GM19328 (cell line): ENCODE results near the gene CFAP90.

Source experiments
- ATAC-seq: cut with Tn5 transposase; IDR thresholded peaks from one replicate; pipeline ENCODE4 v1.9.1; 2021; ENCODE audit warnings: mild to moderate bottlenecking, moderate library complexity; ENCODE audit not compliant: unreplicated experiment

The CFAP90 gene

DNA sequence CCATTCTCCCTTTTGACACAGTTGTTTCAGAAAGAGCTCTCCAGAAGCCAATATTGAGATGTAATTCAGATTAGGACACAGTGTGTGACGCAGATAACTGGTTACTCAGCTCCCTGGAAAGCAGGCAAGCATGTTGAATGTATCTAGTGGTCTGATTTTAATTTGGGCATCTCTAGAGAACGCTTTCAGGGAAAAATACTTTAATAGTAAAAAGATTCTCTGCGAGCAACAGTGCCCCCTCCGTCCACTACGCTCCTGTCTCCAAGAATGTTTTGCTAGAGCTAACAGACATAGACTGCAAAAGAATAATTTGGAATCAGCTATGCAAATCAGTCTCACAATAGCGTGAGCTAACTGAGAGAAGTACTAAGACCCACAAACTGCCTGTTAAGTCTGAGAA lies 23.3 kb downstream of the CFAP90 start:
- no peak for ATAC-seq

DNA sequence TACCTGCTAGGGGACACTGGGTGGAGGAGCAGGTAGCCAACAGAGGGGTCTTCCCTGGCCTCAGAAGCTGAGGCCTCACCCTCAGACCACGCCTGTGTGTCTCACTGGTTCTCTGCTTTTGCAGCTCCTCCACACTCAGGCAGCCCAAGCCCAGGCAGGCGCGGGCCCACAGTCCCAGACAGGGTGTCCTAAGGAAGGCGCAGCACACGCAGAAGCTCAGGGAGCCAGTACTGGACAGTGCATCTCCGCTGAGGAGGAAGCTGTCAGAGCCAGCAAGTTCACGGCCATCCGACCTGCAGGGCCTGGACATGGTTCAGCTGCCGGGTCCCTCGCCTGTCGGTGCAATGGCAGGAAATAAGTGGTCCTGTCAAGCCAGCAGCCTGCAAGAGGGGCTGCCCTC lies 25.3 kb downstream of the CFAP90 start:
- no peak for ATAC-seq

DNA sequence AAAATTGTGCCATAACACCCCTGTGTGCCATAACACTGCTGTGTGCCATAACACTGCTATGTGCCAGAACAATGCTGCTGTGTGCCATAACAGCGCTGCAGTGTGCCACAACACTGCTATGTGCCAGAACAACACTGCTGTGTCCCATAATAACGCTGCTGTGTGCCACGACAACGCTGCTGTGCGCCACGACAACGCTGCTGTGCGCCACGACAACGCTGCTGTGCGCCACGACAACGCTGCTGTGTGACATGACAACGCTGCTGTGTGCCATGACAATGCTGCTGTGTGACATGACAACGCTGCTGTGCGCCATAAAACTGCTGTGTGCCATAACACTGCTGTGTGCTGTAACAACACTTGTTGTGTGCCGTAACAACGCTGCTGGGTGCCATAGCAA lies 25.9 kb downstream of the CFAP90 start:
- no peak for ATAC-seq

DNA sequence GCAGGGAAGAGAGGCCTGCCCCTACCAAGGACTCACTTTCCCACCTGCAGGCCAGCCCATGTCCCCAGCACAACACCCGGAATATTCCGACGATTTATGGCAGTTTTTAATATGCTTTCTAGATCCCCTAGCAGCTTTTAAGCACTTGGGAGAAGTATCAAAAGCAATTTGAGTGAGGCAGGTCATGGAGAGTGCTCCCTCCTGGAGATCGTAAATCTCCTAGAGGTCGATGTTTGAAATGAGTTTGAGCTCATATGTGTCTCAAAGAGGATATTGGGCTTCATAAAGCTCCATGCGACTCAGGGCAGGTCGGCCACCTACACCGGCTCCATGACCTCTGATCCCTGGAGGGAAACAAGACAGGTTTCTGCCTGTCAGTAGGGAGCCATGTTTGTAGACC lies 27.3 kb downstream of the CFAP90 start:
- ATAC-seq: no peak

DNA sequence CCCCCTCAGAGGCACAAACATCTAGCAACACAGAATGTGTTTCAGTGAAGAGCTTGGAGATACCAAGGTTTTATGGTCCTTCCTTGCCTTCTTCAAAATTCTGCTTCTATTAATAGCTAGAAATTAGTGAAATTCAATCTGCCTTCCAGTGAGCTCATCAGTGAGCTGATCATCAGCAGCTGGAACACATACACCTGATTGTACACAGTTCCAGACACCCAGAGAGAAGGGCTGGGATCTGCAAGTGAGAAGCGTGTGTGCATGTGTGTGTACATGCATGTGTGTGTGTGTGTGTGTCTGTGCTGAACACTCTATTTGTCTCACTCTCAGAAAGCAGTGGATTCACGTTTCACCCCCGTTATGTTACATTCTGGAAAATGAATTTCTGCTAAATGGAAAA lies 28.5 kb downstream of the CFAP90 start:
- no peak for ATAC-seq

DNA sequence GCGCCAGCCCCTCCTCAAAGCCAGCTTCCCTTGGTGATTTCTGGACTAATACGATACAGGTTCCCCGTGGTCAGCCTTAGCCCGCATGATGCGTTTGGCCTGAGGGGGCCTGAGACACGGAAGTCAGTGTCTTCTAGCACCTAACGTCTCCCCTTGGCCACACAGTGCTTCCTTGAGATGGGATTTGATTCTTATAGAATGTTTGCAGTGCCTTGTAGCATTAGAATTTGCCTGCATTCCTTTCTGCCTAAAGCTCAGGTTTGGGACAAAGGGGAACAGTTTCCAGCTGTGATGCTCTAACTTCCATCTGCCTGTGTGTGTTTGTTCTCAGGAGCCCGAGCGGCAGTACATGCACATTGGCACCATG lies 34.4 kb downstream of the CFAP90 start:
- ATAC-seq: peak; percentile 4

DNA sequence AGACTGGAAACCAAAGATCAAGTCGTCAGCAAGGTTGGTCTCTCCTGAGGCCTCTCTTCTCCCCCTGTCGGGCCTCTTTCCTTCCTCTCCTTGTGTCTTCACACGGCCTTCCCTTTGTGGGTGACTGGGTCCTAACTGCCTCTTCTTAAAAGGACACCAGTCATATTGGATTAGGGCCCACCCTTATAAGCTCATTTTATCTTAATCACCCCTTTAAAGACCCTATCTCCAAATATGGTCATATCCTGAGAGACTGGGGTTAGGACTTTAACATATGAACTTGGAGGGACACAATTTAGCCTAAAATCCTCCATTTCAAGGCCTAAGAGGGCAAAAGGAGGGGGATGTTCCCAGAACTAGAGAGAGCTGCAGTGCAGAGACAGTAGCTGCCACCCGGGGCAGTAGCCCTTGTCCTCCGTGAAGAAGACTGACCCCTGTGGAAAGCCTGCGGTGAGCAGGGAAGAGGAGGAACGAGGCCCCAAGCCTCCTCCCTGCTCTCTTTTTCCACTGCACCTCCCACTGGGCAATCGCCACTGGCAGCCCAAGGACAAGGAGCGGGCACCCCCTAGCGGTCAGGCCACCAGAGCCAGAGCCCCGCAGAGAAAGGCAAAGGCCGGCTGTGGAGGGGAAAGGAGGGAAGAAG lies 34.9 kb downstream of the CFAP90 start:
- ATAC-seq: peak; percentile 93

DNA sequence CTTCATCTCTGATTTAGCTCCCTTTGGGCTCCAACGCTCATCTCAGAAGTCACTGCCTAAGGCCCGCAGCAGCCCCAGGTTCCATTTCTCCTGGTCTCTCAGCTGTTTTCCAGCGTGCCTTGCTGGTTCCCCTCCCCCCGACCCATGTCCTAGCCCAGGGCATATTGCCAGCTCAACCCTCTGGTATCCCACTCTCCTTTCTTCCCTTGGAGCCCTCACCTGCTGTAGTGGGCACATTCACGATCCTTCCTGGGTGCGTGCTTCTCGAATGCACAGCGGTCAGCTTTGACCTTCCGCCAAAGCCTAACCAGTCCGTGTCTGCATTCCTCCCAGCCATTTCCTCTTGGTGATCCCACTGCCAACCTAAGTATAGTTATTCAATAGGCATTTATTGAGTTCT lies 36.1 kb downstream of the CFAP90 start:
- no peak for ATAC-seq

DNA sequence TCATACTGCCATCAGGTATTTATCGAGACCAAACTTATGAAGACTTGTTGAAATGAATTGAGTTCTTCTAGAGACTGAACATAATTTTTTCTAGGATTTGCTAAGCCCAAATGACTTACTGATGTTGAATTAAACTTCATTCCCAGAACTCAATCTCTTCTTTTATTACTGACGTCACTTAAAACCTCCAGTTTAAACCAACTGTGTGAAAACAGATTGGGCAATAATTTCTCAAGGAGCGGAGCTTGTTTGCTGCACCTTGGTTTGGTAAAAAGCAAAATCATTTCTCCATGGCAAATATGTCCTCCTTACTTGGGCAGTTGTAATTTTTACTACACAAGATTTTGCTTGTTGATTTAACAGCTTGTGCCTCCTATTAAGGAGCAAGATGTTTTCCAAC lies 37.4 kb downstream of the CFAP90 start:
- no peak for ATAC-seq

DNA sequence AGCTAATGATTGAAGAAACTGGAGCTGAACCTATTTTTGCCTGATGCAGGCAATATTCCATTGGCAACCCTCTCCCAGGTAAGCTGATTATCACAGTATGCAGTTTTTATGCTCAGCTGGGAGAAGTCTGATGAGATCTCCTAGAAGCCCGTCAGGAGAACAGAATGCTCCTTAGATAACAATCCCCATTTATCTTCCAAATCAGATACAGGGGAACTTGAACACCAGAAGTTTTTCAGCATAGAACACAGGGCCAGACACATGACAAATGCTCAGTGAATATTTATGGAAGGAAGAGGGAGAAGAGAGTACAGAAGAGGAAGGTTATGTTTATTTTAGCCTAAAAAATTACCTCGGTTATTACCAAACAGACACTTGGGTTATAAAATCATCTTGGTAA lies 37.9 kb downstream of the CFAP90 start:
- no peak for ATAC-seq

DNA sequence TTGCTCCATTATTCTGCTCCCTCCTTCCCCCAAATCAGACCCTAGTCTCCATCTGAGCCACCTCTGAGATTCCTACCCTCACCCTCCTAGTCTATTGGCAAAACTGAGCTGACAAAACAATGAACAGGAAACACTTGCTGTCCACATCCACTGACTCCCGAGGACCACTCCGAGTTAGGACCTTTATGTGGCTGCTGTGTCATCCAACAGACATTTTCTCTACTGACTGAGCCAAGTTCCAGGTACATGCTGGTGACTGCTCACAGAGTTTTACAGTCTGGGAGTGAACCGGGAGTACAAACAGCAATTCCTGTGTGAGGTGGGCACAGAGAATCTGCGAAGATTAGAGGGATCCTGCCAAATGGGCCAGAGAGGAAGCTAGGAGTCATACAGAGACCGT lies 39.2 kb downstream of the CFAP90 start:
- ATAC-seq: no peak

DNA sequence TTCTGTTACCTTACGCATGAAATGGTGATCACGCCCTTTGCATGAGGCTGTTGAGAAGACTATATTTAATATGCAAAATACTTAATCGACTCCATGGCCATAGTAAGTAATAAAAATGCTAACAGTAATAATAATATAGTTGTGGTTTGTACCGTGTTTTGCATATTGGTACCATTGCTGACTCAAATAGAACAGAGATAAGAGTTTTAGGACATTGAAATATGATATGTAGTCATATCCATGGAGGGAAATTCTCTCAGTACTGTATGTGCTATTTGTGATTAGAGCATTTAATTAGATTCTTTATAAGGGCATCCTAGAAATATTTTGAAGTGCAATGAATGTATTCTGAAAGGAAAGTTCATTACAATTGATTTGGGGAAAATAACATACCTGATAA lies 41.9 kb downstream of the CFAP90 start:
- ATAC-seq: no peak

DNA sequence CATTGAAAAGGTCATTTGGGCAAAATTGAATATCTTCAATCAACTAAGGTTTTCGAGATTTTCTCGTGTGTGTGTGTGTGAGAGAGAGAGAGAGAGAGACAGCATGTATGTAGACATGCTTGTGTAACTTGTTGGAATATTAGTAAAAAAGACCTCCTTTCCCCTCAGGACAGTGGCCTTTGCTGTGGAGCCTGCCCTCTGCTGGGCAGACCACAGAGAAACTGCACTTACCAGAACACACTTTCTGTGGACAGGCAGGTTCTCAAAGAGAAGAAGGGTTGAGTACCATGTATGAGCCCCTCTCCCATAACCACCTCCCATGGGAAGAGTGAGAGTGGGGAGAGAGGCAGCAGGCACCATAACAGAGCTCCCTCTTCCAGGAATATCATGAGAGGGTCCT lies 45.6 kb downstream of the CFAP90 start:
- ATAC-seq: no peak

DNA sequence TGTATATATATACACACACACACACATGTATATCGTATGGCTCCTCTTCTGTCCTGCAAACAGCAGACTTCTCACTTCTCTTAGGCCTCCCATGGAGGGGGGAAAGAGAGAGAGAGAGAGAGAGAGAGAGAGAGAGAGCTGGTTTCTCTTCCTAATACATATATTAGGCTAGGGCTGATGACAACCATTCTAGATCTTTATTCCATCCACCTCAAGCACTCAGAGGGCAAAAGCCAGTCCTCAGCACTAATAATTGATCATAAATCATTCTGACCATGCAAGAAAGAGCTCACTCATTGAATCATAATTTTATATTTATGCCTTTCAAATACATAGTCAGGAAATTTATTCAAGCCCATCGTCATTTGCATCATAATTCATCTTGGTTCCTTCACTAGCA lies 47.0 kb downstream of the CFAP90 start:
- ATAC-seq: no peak

DNA sequence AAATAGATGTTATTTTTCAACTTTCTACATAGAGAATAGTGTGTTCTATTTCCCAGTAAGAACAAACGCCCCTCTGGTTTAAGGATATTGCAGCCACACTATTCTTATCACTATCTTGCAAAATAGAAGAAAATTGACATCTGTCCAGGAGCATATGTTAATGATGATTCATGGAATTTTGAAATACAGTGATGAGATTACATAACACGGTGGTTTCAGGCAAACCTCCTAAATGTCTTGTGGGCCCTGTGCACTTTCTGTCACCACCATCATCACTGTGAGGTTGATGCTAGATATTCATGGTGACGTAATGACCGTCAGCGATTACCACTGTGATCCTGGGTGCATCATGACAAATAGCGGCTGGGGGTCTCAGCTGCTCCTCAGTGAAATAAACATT lies 48.1 kb downstream of the CFAP90 start:
- no peak for ATAC-seq

DNA sequence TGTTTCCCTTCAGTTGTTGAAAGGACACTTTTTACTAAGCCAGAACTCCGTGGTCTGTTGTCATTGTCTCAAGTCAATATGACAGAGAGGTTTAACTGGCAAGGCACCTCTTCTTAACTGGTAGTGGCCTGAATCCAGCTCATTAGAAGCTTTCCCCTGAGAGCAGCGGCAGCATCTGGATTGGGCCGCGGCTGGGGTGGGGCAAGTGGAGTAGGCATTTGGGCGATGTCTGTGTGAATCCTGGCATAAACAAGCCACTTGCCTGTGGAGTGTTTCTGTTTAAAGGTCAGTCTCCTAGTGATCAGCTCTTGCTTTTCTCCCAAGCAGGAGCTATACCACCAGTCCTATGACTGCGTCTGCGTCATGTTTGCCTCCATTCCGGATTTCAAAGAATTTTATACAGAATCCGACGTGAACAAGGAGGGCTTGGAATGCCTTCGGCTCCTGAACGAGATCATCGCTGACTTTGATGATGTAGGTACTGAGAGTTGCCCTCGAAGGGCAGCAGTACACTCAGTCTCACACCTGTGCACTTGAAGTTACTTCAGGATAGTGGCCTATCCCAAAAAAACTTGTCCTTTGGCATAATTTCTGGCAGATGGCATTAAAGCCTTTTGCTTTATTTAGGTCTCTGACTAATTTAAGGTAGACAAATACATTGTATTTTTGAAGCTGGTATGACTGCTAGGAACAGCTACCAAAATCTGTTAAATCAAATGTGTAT lies 48.9 kb downstream of the CFAP90 start:
- no peak for ATAC-seq

DNA sequence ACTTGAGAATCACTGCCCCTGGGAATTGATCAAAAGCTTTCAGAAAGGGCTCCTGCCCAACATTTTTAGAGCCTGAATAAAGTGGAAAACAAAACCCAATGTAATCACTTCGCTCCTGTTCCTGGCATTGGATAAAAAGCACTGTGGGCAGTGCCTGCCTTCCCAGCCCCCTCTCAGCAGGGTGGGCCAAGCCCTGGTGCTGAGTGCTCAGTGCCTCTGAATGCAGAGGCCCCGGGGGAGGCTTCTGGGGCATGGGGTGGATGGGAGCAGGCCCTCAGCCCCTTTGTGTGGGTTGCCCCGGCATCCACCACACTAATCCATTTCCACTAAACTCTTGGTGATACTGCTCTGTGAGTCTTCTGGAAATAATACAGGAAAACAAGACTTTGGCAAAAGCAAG lies 55.6 kb downstream of the CFAP90 start:
- ATAC-seq: no peak

DNA sequence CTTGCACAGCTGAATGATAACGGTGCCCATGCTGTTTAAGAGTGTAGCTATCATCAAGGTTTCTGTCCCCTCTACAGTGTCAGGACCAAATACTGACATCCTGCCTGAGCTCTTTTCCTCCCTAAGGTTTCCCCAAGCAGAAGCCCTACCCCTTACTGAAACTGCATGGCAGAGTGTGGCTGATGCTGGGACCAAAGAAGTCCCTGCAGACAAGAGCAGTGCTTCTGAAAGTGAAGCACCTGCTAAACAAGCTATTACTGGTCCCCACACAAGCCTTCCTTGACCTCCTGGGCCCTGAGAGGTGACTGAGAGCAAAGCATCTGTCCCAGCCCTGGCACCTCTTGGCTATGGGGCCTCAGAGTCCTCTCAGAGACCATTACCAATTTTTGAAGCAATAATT lies 56.1 kb downstream of the CFAP90 start:
- peak; percentile 41 for ATAC-seq

DNA sequence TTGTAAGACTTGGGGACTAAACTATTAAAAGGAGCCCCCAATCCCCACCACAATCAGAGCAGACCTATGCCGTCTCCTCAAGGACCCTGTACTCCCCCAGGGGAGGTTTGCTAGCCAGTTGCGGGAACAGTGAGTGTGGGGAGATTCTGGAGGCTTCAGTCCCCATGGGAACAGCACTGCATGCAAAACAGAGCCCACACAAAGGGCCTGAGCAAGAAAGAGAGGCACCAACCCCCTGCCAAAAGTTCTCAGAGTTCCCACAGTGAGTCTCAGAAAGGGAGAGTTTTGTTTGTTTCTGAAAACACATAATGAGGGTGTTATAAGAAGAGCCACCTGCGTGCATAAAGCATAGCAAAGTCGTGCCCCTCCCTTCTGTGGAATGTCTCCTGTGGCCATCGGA lies 56.6 kb downstream of the CFAP90 start:
- ATAC-seq: peak; percentile 79

DNA sequence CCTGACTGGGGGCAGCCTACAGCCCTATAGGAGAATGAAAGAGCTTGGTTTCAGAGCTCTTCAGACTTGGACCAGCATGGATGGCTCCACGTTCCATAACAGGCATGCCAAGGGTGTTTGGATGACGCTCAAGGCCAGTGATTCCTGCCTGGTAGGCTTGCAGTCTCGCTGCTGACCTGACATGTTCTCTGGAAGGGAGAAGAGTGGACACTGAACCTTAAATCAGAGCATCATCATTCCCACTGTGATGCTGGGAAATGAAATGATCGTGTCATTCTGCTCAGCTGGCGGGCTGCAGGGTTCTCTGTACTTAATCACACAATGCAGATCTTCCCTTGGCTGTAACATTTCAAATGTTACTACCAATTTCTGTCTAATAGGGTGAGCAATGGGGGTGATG lies 57.0 kb downstream of the CFAP90 start:
- peak; percentile 24 for ATAC-seq

DNA sequence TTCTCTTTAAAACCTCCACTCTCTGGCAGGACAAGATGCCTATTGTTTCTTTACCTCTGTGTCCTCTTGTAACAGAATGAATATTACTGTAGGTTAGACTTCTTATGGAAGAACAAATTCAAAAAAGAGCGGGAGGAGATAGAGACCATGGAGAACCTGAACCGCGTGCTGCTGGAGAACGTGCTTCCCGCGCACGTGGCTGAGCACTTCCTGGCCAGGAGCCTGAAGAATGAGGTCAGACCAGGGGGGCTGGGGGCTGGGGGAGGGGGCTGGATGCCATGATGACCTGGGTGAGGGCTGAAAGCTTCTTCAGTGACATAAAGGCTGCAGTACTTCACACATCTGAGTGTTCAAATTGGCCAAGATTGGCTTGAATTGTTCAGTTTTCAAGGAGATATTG lies 61.4 kb downstream of the CFAP90 start:
- ATAC-seq: no peak

DNA sequence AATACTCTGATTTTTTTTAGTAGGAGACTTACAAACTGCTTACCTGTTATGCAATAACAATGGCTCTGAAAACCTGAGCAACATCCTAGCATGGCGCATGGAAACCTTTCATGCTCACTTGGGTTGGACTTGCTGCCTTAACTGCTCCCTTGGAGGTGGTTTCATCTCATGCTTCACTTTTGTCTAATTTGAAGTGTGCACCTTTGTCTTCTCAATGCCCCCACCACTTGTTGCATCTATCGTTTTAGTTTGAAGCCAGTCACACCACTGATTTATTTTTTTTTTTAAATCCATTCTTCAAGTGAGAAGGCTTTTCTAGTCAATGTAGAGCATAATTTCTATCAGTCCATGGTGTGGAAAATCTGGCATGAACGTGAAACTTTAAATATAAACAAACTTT lies 63.2 kb downstream of the CFAP90 start:
- no peak for ATAC-seq
